Measurements from ENCODE around the gene ARHGEF7.

DNA sequence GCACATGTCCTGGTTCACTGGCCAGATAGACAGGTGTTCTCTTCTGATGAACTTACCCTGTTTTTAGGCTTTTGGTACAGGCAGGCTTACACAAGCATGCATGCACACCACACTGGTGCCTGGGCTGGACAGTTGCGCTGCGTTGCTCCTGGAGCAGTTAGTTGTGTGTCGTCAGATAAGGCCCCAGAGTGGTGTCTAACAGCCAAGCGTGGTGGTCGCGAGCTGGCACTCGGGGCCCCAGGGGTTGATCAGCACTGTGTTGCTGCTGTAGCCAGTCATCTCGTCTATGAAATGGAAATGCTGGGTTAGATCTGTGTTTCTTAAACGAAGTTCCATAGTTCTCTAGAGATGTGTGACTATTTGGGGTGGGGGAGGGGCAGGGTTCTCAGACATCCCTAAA lies 180.8 kb downstream of the ARHGEF7 start:
- TF ChIP-seq, protein P1, sequence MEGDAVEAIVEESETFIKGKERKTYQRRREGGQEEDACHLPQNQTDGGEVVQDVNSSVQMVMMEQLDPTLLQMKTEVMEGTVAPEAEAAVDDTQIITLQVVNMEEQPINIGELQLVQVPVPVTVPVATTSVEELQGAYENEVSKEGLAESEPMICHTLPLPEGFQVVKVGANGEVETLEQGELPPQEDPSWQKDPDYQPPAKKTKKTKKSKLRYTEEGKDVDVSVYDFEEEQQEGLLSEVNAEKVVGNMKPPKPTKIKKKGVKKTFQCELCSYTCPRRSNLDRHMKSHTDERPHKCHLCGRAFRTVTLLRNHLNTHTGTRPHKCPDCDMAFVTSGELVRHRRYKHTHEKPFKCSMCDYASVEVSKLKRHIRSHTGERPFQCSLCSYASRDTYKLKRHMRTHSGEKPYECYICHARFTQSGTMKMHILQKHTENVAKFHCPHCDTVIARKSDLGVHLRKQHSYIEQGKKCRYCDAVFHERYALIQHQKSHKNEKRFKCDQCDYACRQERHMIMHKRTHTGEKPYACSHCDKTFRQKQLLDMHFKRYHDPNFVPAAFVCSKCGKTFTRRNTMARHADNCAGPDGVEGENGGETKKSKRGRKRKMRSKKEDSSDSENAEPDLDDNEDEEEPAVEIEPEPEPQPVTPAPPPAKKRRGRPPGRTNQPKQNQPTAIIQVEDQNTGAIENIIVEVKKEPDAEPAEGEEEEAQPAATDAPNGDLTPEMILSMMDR (IDR thresholded peaks at IDR 0.05; ENCODE audit: low read depth, low read length): no peak
- TF ChIP-seq EZH2phosphoT487 (IDR thresholded peaks at IDR 0.05; ENCODE audit: low read depth): no peak

Measured in OCI-LY3 (cell line).